GM23248 (cell line): Measurements from ENCODE around the gene AKT2. TPM values are rescaled to one million over a fixed set of nuclear protein-coding genes. Genes with fewer than 3 reads are reported as not detected.

Experiments
- DNase-seq: peaks from one replicate; pipeline ENCODE4 v3.0.0-alpha.2; 2015
- H2AFZ ChIP-seq: fragments of 200-600 bp; sonication (generic); 2 replicates; pipeline ENCODE4 v1.6.1; 2016; ENCODE audit warnings: antibody characterized with exemption
- H3F3A ChIP-seq: fragments of 200-600 bp; sonication (generic); 2 replicates; pipeline ENCODE4 v1.6.1; 2016; ENCODE audit warnings: mild to moderate bottlenecking, antibody characterized with exemption, mixed run types; ENCODE audit not compliant: insufficient read depth
- H3K27ac ChIP-seq: fragments of 200-600 bp; sonication (generic); 2 replicates; pipeline ENCODE4 v1.5.1; 2016; ENCODE audit warnings: mild to moderate bottlenecking
- H3K27me3 ChIP-seq: fragments of 200-600 bp; sonication (generic); replicated peaks from 2 replicates; pipeline ENCODE4 v1.6.1; 2016; ENCODE audit warnings: mild to moderate bottlenecking; ENCODE audit not compliant: insufficient read depth
- H3K36me3 ChIP-seq: fragments of 200-600 bp; sonication (generic); 2 replicates; pipeline ENCODE4 v1.6.1; 2016; ENCODE audit warnings: low read depth, mild to moderate bottlenecking
- H3K4me1 ChIP-seq: fragments of 200-600 bp; sonication (generic); 2 replicates; pipeline ENCODE4 v1.6.1; 2016; ENCODE audit warnings: mild to moderate bottlenecking; ENCODE audit not compliant: insufficient read depth
- H3K4me2 ChIP-seq: fragments of 200-600 bp; sonication (generic); one replicate; pipeline ENCODE4 v1.6.1; 2016; ENCODE audit warnings: mild to moderate bottlenecking; ENCODE audit not compliant: unreplicated experiment
- H3K4me3 ChIP-seq: fragments of 200-600 bp; sonication (generic); 2 replicates; pipeline ENCODE4 v1.5.1; 2016; ENCODE audit warnings: mild to moderate bottlenecking
- H3K79me2 ChIP-seq: fragments of 200-600 bp; sonication (generic); 2 replicates; pipeline ENCODE4 v1.6.1; 2016; ENCODE audit warnings: mild to moderate bottlenecking; ENCODE audit not compliant: insufficient read depth
- H3K9ac ChIP-seq: fragments of 200-600 bp; sonication (generic); 2 replicates; pipeline ENCODE4 v1.6.1; 2016; ENCODE audit warnings: mild to moderate bottlenecking
- H3K9me2 ChIP-seq: fragments of 200-600 bp; sonication (generic); 2 replicates; pipeline ENCODE4 v1.6.1; 2016; ENCODE audit warnings: mixed run types, mild to moderate bottlenecking, moderate library complexity; ENCODE audit not compliant: insufficient read depth
- H3K9me3 ChIP-seq: fragments of 200-600 bp; sonication (generic); one replicate; pipeline ENCODE4 v1.6.1; 2017; ENCODE audit warnings: low read depth
- H4K20me1 ChIP-seq: fragments of 200-600 bp; sonication (generic); 2 replicates; pipeline ENCODE4 v1.6.0; 2016; ENCODE audit not compliant: insufficient read depth
- EZH2 ChIP-seq: fragments of 200-600 bp; sonication (generic); IDR thresholded peaks from 2 replicates; pipeline ENCODE4 v1.6.1; 2018; ENCODE audit warnings: antibody characterized with exemption, mild to moderate bottlenecking; ENCODE audit not compliant: insufficient read depth, poor library complexity, severe bottlenecking
- EZH2phosphoT487 ChIP-seq: fragments of 200-600 bp; sonication (generic); IDR thresholded peaks from 2 replicates; pipeline ENCODE4 v1.6.1; 2018; ENCODE audit warnings: antibody characterized with exemption, moderate library complexity, mild to moderate bottlenecking, low read depth; ENCODE audit not compliant: insufficient read depth
- WGBS, 2 experiments: methylation state at CpG; one replicate each; pipeline ENCODE4 v1.1.6; 2015 to 2017; ENCODE audit warnings: low lambda C conversion rate in 2 of 2, low coverage in 1 of 2; ENCODE audit errors: missing lambda C conversion rate in 2 of 2; 5-methylcytosine and 5-hydroxymethylcytosine counted together
- in situ Hi-C: fragments of 300-500 bp; cut with MboI; formaldehyde crosslinking; loops from 2 replicates; pipeline ENCODE4 v1.15.0; 2020
- polyA plus RNA-seq: library from polyadenylated mRNA; unstranded; fragments of >200 nt; fragmentation: Nextera tagmentation; extraction: Ambion mirVana; gene quantifications from 2 replicates; pipeline ENCODE4 v1.2.1, GENCODE V29; 2016
- total RNA-seq: library from RNA; depleted of rRNA; stranded (reverse); fragments of >200 nt; shearing (Covaris generic); gene quantifications from 2 replicates; pipeline ENCODE4 v1.2.3, GENCODE V29; 2014

Gene AKT2
- total and polyA plus RNA-seq, 2 experiments from 2014 or later, result 41.5 to 123 TPM

- TF ChIP-seq EZH2 (no peak), EZH2phosphoT487 (no peak)
These were observed 47.4 kb downstream of the AKT2 start for GRCh38 chr19:40237791-40238190.

GRCh38 chr19:40236366-40236765 is 48.8 kb downstream of the AKT2 start:
- H2AFZ ChIP-seq, result no peak overlapping the region
- H3K9me2 ChIP-seq, result no peaks in the 10 kb centered on the region
- 0 out of 2 replicates have a peak, but pooled peaks cover under 1% of the 10 kb centered on the region for H3F3A ChIP-seq
- peaks cover 10% of the 10 kb centered on the region; the same call in 1 of the 2 replicates for H3K36me3 ChIP-seq
- H3K27me3 ChIP-seq, result no peaks in the 10 kb centered on the region
- 91 to 95% methylated on average over 6 of the region's 6 CpGs for WGBS, 2 experiments
- H3K27ac ChIP-seq, result no peak overlapping the region
- TF ChIP-seq EZH2 (no peak), EZH2phosphoT487 (no peak)
- H3K4me3 ChIP-seq, result no peak overlapping the region
- H3K79me2 ChIP-seq, result no peaks in the 10 kb centered on the region
- no peak overlapping the region for H3K4me2 ChIP-seq
- H4K20me1 ChIP-seq, result no peaks in the 10 kb centered on the region
- peaks cover 2% of the 10 kb centered on the region; the same call in 1 of the 2 replicates for H3K4me1 ChIP-seq
- H3K9me3 ChIP-seq, result no peaks in the 10 kb centered on the region
- H3K9ac ChIP-seq, result no peak overlapping the region
- DNase-seq, result no peak
- in situ Hi-C loops, result no loop called here

More at GRCh38 chr19:40237791-40238190, 47.4 kb downstream of the AKT2 start:
- Histone ChIP-seq H3K9ac (no peak overlapping the region), H3K4me1 (no peaks in the 10 kb centered on the region), H2AFZ (no peak overlapping the region), H3K9me3 (no peaks in the 10 kb centered on the region), H3K79me2 (0 out of 2 replicates have a peak, but pooled peaks cover 3% of the 10 kb centered on the region), H3K9me2 (no peaks in the 10 kb centered on the region), H3K4me2 (no peak overlapping the region), H3K36me3 (peaks cover 10% of the 10 kb centered on the region; the same call in 1 of the 2 replicates), H3K4me3 (no peak overlapping the region), H3F3A (no peaks in the 10 kb centered on the region), H4K20me1 (no peaks in the 10 kb centered on the region), H3K27ac (no peak overlapping the region), H3K27me3 (no peaks in the 10 kb centered on the region)
- DNase-seq, result no peak
- in situ Hi-C loops, result no loop called here
- 93% methylated on average over 14 of the region's 14 CpGs for WGBS, 2 experiments

- no peaks in the 10 kb centered on the region for H3K9me3 ChIP-seq
- H3K27ac ChIP-seq, result no peak overlapping the region
- H3K36me3 ChIP-seq, result peaks cover 7% of the 10 kb centered on the region; the same call in 1 of the 2 replicates
- no peak overlapping the region for H3K9ac ChIP-seq
- TF ChIP-seq EZH2, result no peak
- no peak for TF ChIP-seq EZH2phosphoT487
- H3K27me3 ChIP-seq, result no peaks in the 10 kb centered on the region
- H3K4me3 ChIP-seq, result no peak overlapping the region
- no peaks in the 10 kb centered on the region for H4K20me1 ChIP-seq
- H3K9me2 ChIP-seq, result no peaks in the 10 kb centered on the region
- DNase-seq, result no peak
- in situ Hi-C loops, result no loop called here
- peaks cover 5% of the 10 kb centered on the region for H3F3A ChIP-seq
- H3K4me2 ChIP-seq, result no peak overlapping the region
- H2AFZ ChIP-seq, result no peak overlapping the region
- H3K4me1 ChIP-seq, result peaks cover 6% of the 10 kb centered on the region; the same call in 1 of the 2 replicates
- no peaks in the 10 kb centered on the region for H3K79me2 ChIP-seq
- 82 to 89% methylated on average over 9 of the region's 9 CpGs for WGBS, 2 experiments
These were observed 49.2 kb downstream of the AKT2 start for GRCh38 chr19:40236026-40236355.

GRCh38 chr19:40235238-40236025 is 49.7 kb downstream of the AKT2 start:
- Histone ChIP-seq H3K27ac (no peak overlapping the region), H3K27me3 (no peaks in the 10 kb centered on the region), H2AFZ (no peak overlapping the region), H3K79me2 (no peaks in the 10 kb centered on the region), H3K4me3 (no peak overlapping the region), H3K4me1 (peaks cover 10% of the 10 kb centered on the region; the same call in 1 of the 2 replicates), H3K36me3 (peaks cover 6% of the 10 kb centered on the region; the same call in 1 of the 2 replicates), H3K9ac (no peak overlapping the region), H3K4me2 (no peak overlapping the region), H4K20me1 (no peaks in the 10 kb centered on the region), H3K9me2 (no peaks in the 10 kb centered on the region), H3F3A (peaks cover 10% of the 10 kb centered on the region), H3K9me3 (no peaks in the 10 kb centered on the region)
- no peak for TF ChIP-seq EZH2
- TF ChIP-seq EZH2phosphoT487, result no peak
- in situ Hi-C loops, result no loop called here
- no peak for DNase-seq
- 91 to 94% methylated on average over 24 to 30 of the region's 30 CpGs for WGBS, 2 experiments
